Immature natural killer cell (primary cell): ENCODE measurements around the gene MED12. TPM values are rescaled to one million over a fixed set of nuclear protein-coding genes. Genes with fewer than 3 reads are reported as not detected.
A peak's percentile ranks its signal among the peaks of the same experiment; 100 is the strongest.

Source experiments
- DNase-seq, 3 donors: peaks; one replicate each; pipeline ENCODE4 v3.0.0; 2022; ENCODE audit warnings: mixed read lengths in 1 of 3
- H3K27ac Mint-ChIP-seq, 6 donors: one replicate each; pipeline ENCODE4 v1.8.0; 2020; ENCODE audit warnings: mixed read lengths in 6 of 6, mild to moderate bottlenecking in 5 of 6, inconsistent platforms in 4 of 6, moderate library complexity in 3 of 6
- H3K27me3 Mint-ChIP-seq, 3 donors: one replicate each; pipeline ENCODE4 v1.8.0; 2020 to 2021; ENCODE audit warnings: low read depth in 3 of 3, mild to moderate bottlenecking in 3 of 3, mixed read lengths in 3 of 3, moderate library complexity in 3 of 3, inconsistent platforms in 1 of 3
- H3K36me3 Mint-ChIP-seq, 3 donors: one replicate each; pipeline ENCODE4 v1.8.0; 2020; ENCODE audit warnings: mixed read lengths in 3 of 3, inconsistent platforms in 2 of 3, mild to moderate bottlenecking in 2 of 3
- H3K4me1 Mint-ChIP-seq, 2 donors: one replicate each; pipeline ENCODE4 v1.8.0; 2020; ENCODE audit warnings: inconsistent platforms in 2 of 2, mild to moderate bottlenecking in 2 of 2, mixed read lengths in 2 of 2, moderate library complexity in 1 of 2
- H3K4me3 Mint-ChIP-seq, 5 donors: one replicate each; pipeline ENCODE4 v1.8.0; 2020; ENCODE audit warnings: mild to moderate bottlenecking in 5 of 5, mixed read lengths in 5 of 5, inconsistent platforms in 3 of 5, moderate library complexity in 3 of 5
- H3K9me3 Mint-ChIP-seq, 6 donors: one replicate each; pipeline ENCODE4 v1.8.0; 2020; ENCODE audit warnings: mild to moderate bottlenecking in 6 of 6, mixed read lengths in 6 of 6, inconsistent platforms in 4 of 6, moderate library complexity in 3 of 6
- polyA plus RNA-seq, 3 donors: library from polyadenylated mRNA; unstranded; fragments of 300-500 nt; fragmentation: Illumina TruSeq; gene quantifications; one replicate each; pipeline ENCODE4 v1.2.3, GENCODE V29; 2021

The MED12 gene
- polyA plus RNA-seq, 3 donors from 2014 or later, result 8.6 to 21.5 TPM; not detected in 1

GRCh38 chrX:71098951-71099506 is 19.4 kb upstream of the MED12 start:
- H3K4me1 Mint-ChIP-seq, result peaks cover 74 to 84% of the 10 kb centered on the region in 2 donors
- H3K27ac Mint-ChIP-seq, result peak overlapping the region; percentile 62 to 90 (median 73)
- H3K36me3 Mint-ChIP-seq, result no peaks in the 10 kb centered on the region
- H3K27me3 Mint-ChIP-seq, result peaks cover 12 to 14% (median 14%) of the 10 kb centered on the region in 3 donors
- DNase-seq, result no peak
- peak overlapping the region in 1 of 5 donors; percentile 73 for H3K4me3 Mint-ChIP-seq
- no peaks in the 10 kb centered on the region for H3K9me3 Mint-ChIP-seq

- H3K4me1 Mint-ChIP-seq, result peaks cover 81 to 91% of the 10 kb centered on the region in 2 donors
- no peaks in the 10 kb centered on the region for H3K9me3 Mint-ChIP-seq
- H3K27ac Mint-ChIP-seq, result peak overlapping the region in 5 of 6 donors; percentile 62 to 90 (median 74)
- H3K4me3 Mint-ChIP-seq, result no peak overlapping the region
- peaks cover 12 to 17% (median 16%) of the 10 kb centered on the region in 3 donors for H3K27me3 Mint-ChIP-seq
- no peaks in the 10 kb centered on the region for H3K36me3 Mint-ChIP-seq
- no peak for DNase-seq
These were observed 18.7 kb upstream of the MED12 start for GRCh38 chrX:71099736-71100135.

DNA sequence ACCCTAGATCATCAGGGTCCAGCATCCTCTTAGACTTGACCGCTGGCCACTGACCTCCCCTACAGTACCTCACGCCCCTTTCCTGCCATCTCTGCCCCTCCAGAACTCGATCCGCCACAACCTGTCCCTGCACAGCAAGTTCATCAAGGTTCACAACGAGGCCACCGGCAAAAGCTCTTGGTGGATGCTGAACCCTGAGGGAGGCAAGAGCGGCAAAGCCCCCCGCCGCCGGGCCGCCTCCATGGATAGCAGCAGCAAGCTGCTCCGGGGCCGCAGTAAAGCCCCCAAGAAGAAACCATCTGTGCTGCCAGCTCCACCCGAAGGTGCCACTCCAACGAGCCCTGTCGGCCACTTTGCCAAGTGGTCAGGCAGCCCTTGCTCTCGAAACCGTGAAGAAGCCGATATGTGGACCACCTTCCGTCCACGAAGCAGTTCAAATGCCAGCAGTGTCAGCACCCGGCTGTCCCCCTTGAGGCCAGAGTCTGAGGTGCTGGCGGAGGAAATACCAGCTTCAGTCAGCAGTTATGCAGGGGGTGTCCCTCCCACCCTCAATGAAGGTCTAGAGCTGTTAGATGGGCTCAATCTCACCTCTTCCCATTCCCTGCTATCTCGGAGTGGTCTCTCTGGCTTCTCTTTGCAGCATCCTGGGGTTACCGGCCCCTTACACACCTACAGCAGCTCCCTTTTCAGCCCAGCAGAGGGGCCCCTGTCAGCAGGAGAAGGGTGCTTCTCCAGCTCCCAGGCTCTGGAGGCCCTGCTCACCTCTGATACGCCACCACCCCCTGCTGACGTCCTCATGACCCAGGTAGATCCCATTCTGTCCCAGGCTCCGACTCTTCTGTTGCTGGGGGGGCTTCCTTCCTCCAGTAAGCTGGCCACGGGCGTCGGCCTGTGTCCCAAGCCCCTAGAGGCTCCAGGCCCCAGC is 17.6 kb upstream of the MED12 start:
- Mint-ChIP-seq H3K27ac (peak overlapping the region; percentile 81 to 98 (median 95)), H3K27me3 (peaks cover 11 to 17% (median 17%) of the 10 kb centered on the region in 3 donors), H3K4me1 (peaks cover 81 to 90% of the 10 kb centered on the region in 2 donors), H3K36me3 (peaks cover 0 to 5% (median 0%) of the 10 kb centered on the region in 3 donors), H3K4me3 (peak overlapping the region in 2 of 5 donors; percentile 13 to 31), H3K9me3 (no peaks in the 10 kb centered on the region)
- DNase-seq, result no peak

- no peak for DNase-seq
- H3K27ac Mint-ChIP-seq, result peak overlapping the region; percentile 95 to 98 (median 96)
- H3K36me3 Mint-ChIP-seq, result peaks cover 0 to 14% (median 6%) of the 10 kb centered on the region in 3 donors
- H3K4me1 Mint-ChIP-seq, result peaks cover 87 to 93% of the 10 kb centered on the region in 2 donors
- H3K9me3 Mint-ChIP-seq, result no peaks in the 10 kb centered on the region
- H3K27me3 Mint-ChIP-seq, result peaks cover 14 to 17% (median 16%) of the 10 kb centered on the region in 3 donors
- H3K4me3 Mint-ChIP-seq, result peak overlapping the region in 3 of 5 donors; percentile 18 to 52 (median 50)
These were observed 16.1 kb upstream of the MED12 start for GRCh38 chrX:71102292-71102691.

DNA sequence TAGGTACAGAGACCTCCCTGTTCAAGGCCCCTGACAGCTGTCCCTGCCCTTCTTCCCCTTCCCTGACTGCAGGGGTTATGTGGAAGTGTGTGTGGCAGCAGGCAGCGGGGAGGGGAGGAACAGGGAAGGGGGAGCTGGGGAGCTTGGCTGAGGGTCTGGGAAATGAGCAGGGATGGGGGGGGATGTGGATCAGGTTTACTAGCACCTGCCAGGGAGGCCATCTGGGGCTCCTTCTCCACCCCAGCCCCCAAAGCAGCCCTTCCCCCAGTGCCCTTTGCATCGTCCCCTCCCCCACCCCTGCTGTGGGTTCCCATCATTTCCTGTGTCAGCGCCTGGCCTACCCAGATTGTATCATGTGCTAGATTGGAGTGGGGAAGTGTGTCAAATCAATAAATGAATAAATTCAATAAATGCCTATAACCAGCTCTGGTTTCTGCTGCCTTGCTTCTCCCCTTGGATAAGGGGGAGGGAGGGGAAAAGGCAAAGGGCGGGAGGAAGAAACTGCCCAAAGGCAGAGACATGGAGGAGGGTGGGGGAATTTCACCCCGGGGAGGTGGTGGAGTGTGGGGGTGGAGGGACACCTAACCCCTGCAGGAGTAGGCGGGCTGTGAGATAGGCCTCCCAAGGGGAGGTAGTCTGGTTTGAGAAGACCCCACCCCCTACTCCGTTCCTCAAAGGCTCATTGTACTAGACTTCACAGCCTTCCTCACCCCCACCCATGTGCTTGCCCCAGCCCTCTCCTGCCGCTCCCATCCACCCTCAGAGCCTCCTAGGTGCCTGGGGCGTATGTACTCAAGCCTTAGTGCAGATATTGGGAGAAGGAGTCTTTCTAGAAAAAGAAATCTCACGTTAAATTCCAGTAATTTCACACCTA is 15.0 kb upstream of the MED12 start:
- H3K9me3 Mint-ChIP-seq, result no peaks in the 10 kb centered on the region
- peaks cover 88 to 93% of the 10 kb centered on the region in 2 donors for H3K4me1 Mint-ChIP-seq
- DNase-seq, result peak; percentile 69 to 73 (median 73)
- peaks cover 0 to 19% (median 12%) of the 10 kb centered on the region in 3 donors for H3K36me3 Mint-ChIP-seq
- peak overlapping the region; percentile 95 to 98 (median 96) for H3K27ac Mint-ChIP-seq
- H3K27me3 Mint-ChIP-seq, result peaks cover 16 to 19% (median 16%) of the 10 kb centered on the region in 3 donors
- H3K4me3 Mint-ChIP-seq, result peak overlapping the region; percentile 81 to 91 (median 83)

- peak overlapping the region; percentile 88 to 100 (median 96) for H3K27ac Mint-ChIP-seq
- peaks cover 18 to 21% (median 20%) of the 10 kb centered on the region in 3 donors for H3K27me3 Mint-ChIP-seq
- peak; percentile 46 to 48 (median 47) for DNase-seq
- peaks cover 93 to 97% of the 10 kb centered on the region in 2 donors for H3K4me1 Mint-ChIP-seq
- H3K4me3 Mint-ChIP-seq, result peak overlapping the region; percentile 65 to 97 (median 72)
- H3K9me3 Mint-ChIP-seq, result no peaks in the 10 kb centered on the region
- H3K36me3 Mint-ChIP-seq, result peaks cover 5 to 22% (median 22%) of the 10 kb centered on the region in 3 donors
These were observed 12.8 kb upstream of the MED12 start for GRCh38 chrX:71105628-71106027.

- H3K27me3 Mint-ChIP-seq, result peaks cover 20 to 25% (median 21%) of the 10 kb centered on the region in 3 donors
- peaks cover 85 to 97% of the 10 kb centered on the region in 2 donors for H3K4me1 Mint-ChIP-seq
- H3K27ac Mint-ChIP-seq, result peak within 1 kb of the TSS; percentile 94 to 100 (median 99)
- H3K9me3 Mint-ChIP-seq, result no peaks in the 10 kb centered on the region
- DNase-seq, result peak in 2 of 3 donors; percentile 24 to 29
- peaks cover 5 to 22% (median 22%) of the 10 kb centered on the region in 3 donors for H3K36me3 Mint-ChIP-seq
- peak within 1 kb of the TSS; percentile 65 to 97 (median 93) for H3K4me3 Mint-ChIP-seq
These were observed 12.0 kb upstream of the MED12 start, which contains the start of gene CXorf65 for GRCh38 chrX:71106427-71106826. Gene CXorf65, minus strand, starts transcription at chrX:71106740. Its CDS starts 184 bp downstream, at chrX:71106556.

- H3K27me3 Mint-ChIP-seq, result peaks cover 20 to 31% (median 20%) of the 10 kb centered on the region in 3 donors
- no peaks in the 10 kb centered on the region for H3K9me3 Mint-ChIP-seq
- H3K4me3 Mint-ChIP-seq, result peak overlapping the region; percentile 46 to 97 (median 93)
- H3K4me1 Mint-ChIP-seq, result peaks cover 86 to 97% of the 10 kb centered on the region in 2 donors
- H3K36me3 Mint-ChIP-seq, result peaks cover 5 to 22% (median 22%) of the 10 kb centered on the region in 3 donors
- no peak for DNase-seq
- H3K27ac Mint-ChIP-seq, result peak overlapping the region; percentile 94 to 100 (median 99)
These were observed 11.2 kb upstream of the MED12 start for GRCh38 chrX:71107245-71107644.

DNA sequence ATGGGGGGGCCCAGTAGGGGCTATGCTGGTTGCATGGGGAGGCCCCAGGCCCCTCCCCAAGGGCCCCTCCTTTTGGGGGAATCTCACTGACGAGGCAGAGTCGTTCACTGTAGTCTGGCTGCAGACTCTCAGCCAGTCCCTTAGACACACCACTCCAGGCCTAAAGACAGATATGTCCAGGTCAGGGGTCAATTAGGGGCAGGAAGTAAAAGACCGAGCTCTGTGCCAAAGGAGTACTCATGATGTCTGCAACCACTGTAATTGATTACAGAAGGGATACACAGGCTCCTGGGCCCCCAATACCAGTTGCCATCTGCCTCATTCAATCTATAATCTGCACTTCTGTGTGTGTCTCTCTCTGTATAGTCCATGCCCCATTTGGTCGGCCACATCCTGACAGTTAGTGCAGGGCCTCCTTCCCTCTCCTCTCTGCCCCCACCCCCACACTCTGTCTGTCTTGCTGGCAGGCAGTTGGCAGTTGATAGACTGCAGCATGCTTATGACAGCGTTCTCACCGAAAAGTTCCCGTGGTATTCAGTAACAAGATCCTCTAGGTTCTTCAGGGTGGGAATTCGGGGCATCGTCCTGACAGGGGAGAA is 10.5 kb upstream of the MED12 start:
- peaks cover 5 to 22% (median 22%) of the 10 kb centered on the region in 3 donors for H3K36me3 Mint-ChIP-seq
- DNase-seq, result peak; percentile 45 to 60 (median 46)
- peak overlapping the region; percentile 94 to 100 (median 99) for H3K27ac Mint-ChIP-seq
- H3K9me3 Mint-ChIP-seq, result no peaks in the 10 kb centered on the region
- H3K4me3 Mint-ChIP-seq, result peak overlapping the region; percentile 88 to 97 (median 94)
- peaks cover 20 to 31% (median 20%) of the 10 kb centered on the region in 3 donors for H3K27me3 Mint-ChIP-seq
- H3K4me1 Mint-ChIP-seq, result peaks cover 86 to 97% of the 10 kb centered on the region in 2 donors

- H3K27ac Mint-ChIP-seq, result peak overlapping the region; percentile 94 to 100 (median 99)
- H3K4me1 Mint-ChIP-seq, result peaks cover 78 to 91% of the 10 kb centered on the region in 2 donors
- DNase-seq, result peak in 2 of 3 donors; percentile 20 to 33
- H3K27me3 Mint-ChIP-seq, result peaks cover 12 to 28% (median 16%) of the 10 kb centered on the region in 3 donors
- H3K9me3 Mint-ChIP-seq, result no peaks in the 10 kb centered on the region
- peak overlapping the region; percentile 88 to 97 (median 94) for H3K4me3 Mint-ChIP-seq
- H3K36me3 Mint-ChIP-seq, result peaks cover 5 to 22% (median 22%) of the 10 kb centered on the region in 3 donors
These were observed 9.3 kb upstream of the MED12 start for GRCh38 chrX:71109051-71109450.

- peak; percentile 83 to 87 (median 86) for DNase-seq
- Mint-ChIP-seq H3K27ac (peak within 1 kb of the TSS; percentile 94 to 100 (median 99)), H3K9me3 (no peaks in the 10 kb centered on the region), H3K27me3 (peaks cover 9 to 23% (median 11%) of the 10 kb centered on the region in 3 donors), H3K36me3 (peaks cover 5 to 20% (median 13%) of the 10 kb centered on the region in 3 donors), H3K4me3 (peak within 1 kb of the TSS; percentile 88 to 97 (median 94)), H3K4me1 (peaks cover 58 to 71% of the 10 kb centered on the region in 2 donors)
These were observed 7.1 kb upstream of the MED12 start, which contains the start of gene IL2RG for GRCh38 chrX:71111141-71111843. Gene IL2RG, minus strand, starts transcription at chrX:71111577. Its CDS starts 38 bp downstream, at chrX:71111539.
